Mucosa of descending colon (tissue), 3 donors: Measurements from ENCODE around the gene CHN1. TPM values are rescaled to one million over a fixed set of nuclear protein-coding genes. Genes with fewer than 3 reads are reported as not detected.
A peak's percentile ranks its signal among the peaks of the same experiment; 100 is the strongest.

Experiments used
- ATAC-seq: fragments of 200-7000 bp; cut with Tn5 transposase; one replicate; pipeline ENCODE4 v1.9.1; 2020; ENCODE audit warnings: mild to moderate bottlenecking, moderate library complexity
- DNase-seq, 3 donors: peaks; one replicate each; pipeline ENCODE4 v3.0.0-alpha.2; 2020
- H3K36me3 ChIP-seq: fragments of 200-600 bp; one replicate; pipeline ENCODE4 v1.8.0; 2021; ENCODE audit warnings: low read depth, mild to moderate bottlenecking
- H3K4me1 ChIP-seq: fragments of 200-600 bp; one replicate; pipeline ENCODE4 v1.8.0; 2021; ENCODE audit warnings: low read depth, mild to moderate bottlenecking
- H3K4me3 ChIP-seq: fragments of 200-600 bp; one replicate; pipeline ENCODE4 v1.8.0; 2021; ENCODE audit warnings: mild to moderate bottlenecking
- H3K9me3 ChIP-seq: fragments of 200-600 bp; one replicate; pipeline ENCODE4 v1.8.0; 2021; ENCODE audit warnings: mild to moderate bottlenecking
- CTCF ChIP-seq: fragments of 200-600 bp; IDR thresholded peaks from one replicate; pipeline ENCODE4 v1.8.0; 2022; ENCODE audit warnings: antibody characterized with exemption, mild to moderate bottlenecking
- intact Hi-C, 2 donors: fragments of 100-400 bp; cut with DNase I in 1 of 2; cut with micrococcal nuclease in 1 of 2; formaldehyde crosslinking; loops; one replicate each; pipeline versions ENCODE4 v1.11.0 to v1.11.1; 2022; cut with DNase I, micrococcal nuclease
- total RNA-seq, 3 donors: library from RNA; stranded (reverse); fragmentation: NEBNext Ultra II Directional in 2 of 3; extraction: Animal tissue kit (Norgen Biotek cat#: 25700) in 2 of 3; gene quantifications; one replicate each; pipeline versions ENCODE4 v1.2.1 to v1.2.4, GENCODE V29; 2021 to 2023
- donor health status: DM: no; HTN: no; CAD: no; lungs with moderate emphysema.
- donor health status: DM: no; HTN: no; CAD: no.
- donor health status: DM: no; HTN: yes; CAD: no.

Gene CHN1
- total RNA-seq, 3 donors from 2014 or later: 2.1 to 15.2 (median 3.9) TPM

GRCh38 chr2:174776223-174776622 is 229.0 kb downstream of the CHN1 start:
- ATAC-seq (no peak), DNase-seq (no peak)
- Histone ChIP-seq H3K4me1 (no peaks in the 10 kb centered on the region), H3K9me3 (no peaks in the 10 kb centered on the region), H3K4me3 (no peak overlapping the region), H3K36me3 (no peaks in the 10 kb centered on the region)
- TF ChIP-seq CTCF: no peak
- intact Hi-C loops: loop anchor here in 1 of 2 donors (10.0 kb wide), 1 partner anchor 209 kb away; no protein-coding TSS in a partner anchor

GRCh38 chr2:174775571-174775980 is 229.6 kb downstream of the CHN1 start:
- no peak for TF ChIP-seq CTCF
- Histone ChIP-seq H3K4me1 (no peaks in the 10 kb centered on the region), H3K4me3 (no peak overlapping the region), H3K36me3 (no peaks in the 10 kb centered on the region), H3K9me3 (no peaks in the 10 kb centered on the region)
- DNase-seq: no peak
- ATAC-seq: peak; percentile 26
- intact Hi-C loops: loop anchor here in 1 of 2 donors (10.0 kb wide), 1 partner anchor 209 kb away; no protein-coding TSS in a partner anchor

- Histone ChIP-seq H3K4me1 (no peaks in the 10 kb centered on the region), H3K9me3 (no peaks in the 10 kb centered on the region), H3K4me3 (no peak overlapping the region), H3K36me3 (no peaks in the 10 kb centered on the region)
- intact Hi-C loops: loop anchor here (5.0 to 10.0 kb wide), 2 partner anchors 210 to 222 kb away; no protein-coding TSS in a partner anchor
- DNase-seq (no peak), ATAC-seq (no peak)
- TF ChIP-seq CTCF: no peak
Observed at GRCh38 chr2:174774886-174775285, 230.3 kb downstream of the CHN1 start.

- DNase-seq (no peak), ATAC-seq (no peak)
- no peak for TF ChIP-seq CTCF
- no peaks in the 10 kb centered on the region for H3K4me1 ChIP-seq
- H3K4me3 ChIP-seq: no peak overlapping the region
- intact Hi-C loops: loop anchor here (5.0 to 10.0 kb wide), 2 partner anchors 212 to 224 kb away; no protein-coding TSS in a partner anchor
- no peaks in the 10 kb centered on the region for H3K9me3 ChIP-seq
- H3K36me3 ChIP-seq: no peaks in the 10 kb centered on the region
Observed at GRCh38 chr2:174773215-174773614, 232.0 kb downstream of the CHN1 start.

- Histone ChIP-seq H3K36me3 (no peaks in the 10 kb centered on the region), H3K4me1 (no peaks in the 10 kb centered on the region), H3K9me3 (no peaks in the 10 kb centered on the region), H3K4me3 (no peak overlapping the region)
- ATAC-seq (no peak), DNase-seq (no peak)
- no peak for TF ChIP-seq CTCF
- intact Hi-C loops: loop anchor here (5.0 to 10.0 kb wide), 2 partner anchors 212 to 225 kb away; no protein-coding TSS in a partner anchor
Observed at GRCh38 chr2:174772472-174772801, 232.7 kb downstream of the CHN1 start.
